Measurements from ENCODE around the gene MMP2. TPM values are rescaled to one million over a fixed set of nuclear protein-coding genes. Genes with fewer than 3 reads are reported as not detected.

Gene MMP2
- total RNA-seq, 1 experiment from 2014 or later = 1.5 TPM

GRCh38 chr16:55540221-55540620 lies 61.2 kb downstream of the MMP2 start:
- no peaks in the 10 kb centered on the region for H3K79me2 ChIP-seq (ENCODE audit: insufficient read depth, low read length)
- BruUV-seq (replicated peaks) = no TSS peak
- no peak overlapping the region for H3K4me2 ChIP-seq (ENCODE audit: low read length)
- H3K9ac ChIP-seq (ENCODE audit: low read length) = no peak overlapping the region
- H3K9me3 ChIP-seq (ENCODE audit: control insufficient read depth in 1 of 2, insufficient read depth in 1 of 2, low read depth in 1 of 2, low read length in 2 of 2) = no peaks in the 10 kb centered on the region
- intact Hi-C loops (cut with micrococcal nuclease) = loop anchor here (5.0 kb wide), 1 partner anchor 302 kb away; no protein-coding TSS in a partner anchor
- ChIA-PET RAD21 (ENCODE audit: low non-redundant PET in 1 of 2, low total read pairs in 2 of 2, uncharacterized antibody in 2 of 2, unreplicated experiment in 2 of 2) (no interaction called here), CTCF (interaction anchor here (1.1 to 2.7 kb wide), 2 partner anchors 9 to 75 kb away, joined by 3 to 20 read pairs; no protein-coding TSS in a partner anchor), POLR2A (no interaction called here)
- DNase-seq (ENCODE audit: low read depth, low spot score) (no peak), ATAC-seq (no peak)
- H4K20me1 ChIP-seq (ENCODE audit: insufficient read depth) = no peaks in the 10 kb centered on the region
- no peaks in the 10 kb centered on the region for H3K27me3 ChIP-seq (ENCODE audit: insufficient read depth, low read length)
- H2AFZ ChIP-seq (ENCODE audit: low read depth, low read length, poor library complexity, severe bottlenecking) = no peak overlapping the region
- no peaks in the 10 kb centered on the region for H3K9me2 ChIP-seq (ENCODE audit: insufficient read depth)
- H3K4me3 ChIP-seq (replicated peaks in 1 of 2; ENCODE audit: low read depth in 1 of 2, low read length in 2 of 2) = no peak overlapping the region
- peaks cover 0 to 5% of the 10 kb centered on the region in 2 experiments; a peak in 1 of 4 replicates for H3K4me1 ChIP-seq (ENCODE audit: control insufficient read depth in 1 of 2, insufficient read depth in 2 of 2, low read length in 2 of 2)
- H3K36me3 ChIP-seq (ENCODE audit: control insufficient read depth in 1 of 2, insufficient read depth in 2 of 2, low read length in 2 of 2) = no peaks in the 10 kb centered on the region; a peak in 1 of 4 replicates
- TF ChIP-seq SRF (IDR thresholded peaks at IDR 0.05; ENCODE audit: low read depth) (no peak), CEBPB (IDR thresholded peaks at IDR 0.05; ENCODE audit: low read depth) (no peak), EZH2phosphoT487 (IDR thresholded peaks at IDR 0.05; ENCODE audit: borderline replicate concordance) (no peak), YY1 (IDR thresholded peaks at IDR 0.05; ENCODE audit: extremely low read depth, insufficient replicate concordance, low read depth, low read length) (no peak)
- no peak overlapping the region for H3K27ac ChIP-seq (ENCODE audit: low read depth, low read length)

DNA sequence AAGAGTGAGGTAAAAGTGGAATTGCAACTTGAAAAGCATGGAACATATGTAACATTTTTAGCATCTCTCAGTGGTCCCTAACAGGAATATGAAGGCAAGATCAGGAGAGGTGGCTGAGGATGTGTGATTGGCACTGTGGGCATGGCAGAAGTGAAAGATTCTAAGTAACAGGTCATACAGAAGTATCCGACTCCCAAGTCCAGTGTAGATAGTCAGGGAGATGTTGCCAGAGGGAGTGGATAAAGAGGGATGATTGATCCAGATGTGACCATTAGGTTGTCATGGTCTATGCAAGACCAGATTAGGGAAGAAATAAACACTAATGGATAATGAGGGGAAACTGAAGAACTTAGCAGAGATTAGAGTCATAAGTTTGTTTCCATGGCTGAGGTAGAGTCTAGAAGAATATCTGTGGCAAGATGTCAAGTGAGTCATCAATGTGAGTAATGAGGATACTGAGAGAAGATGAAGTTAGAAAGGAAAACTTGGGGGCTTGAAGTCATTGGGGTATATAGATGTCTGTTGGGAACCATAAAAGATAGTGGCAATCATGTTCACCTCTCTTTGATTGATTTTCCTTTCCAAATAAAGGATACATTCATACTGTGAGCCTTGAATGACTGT lies 63.6 kb downstream of the MMP2 start:
- Histone ChIP-seq H3K27ac (ENCODE audit: low read depth, low read length) (no peak overlapping the region), H2AFZ (ENCODE audit: low read depth, low read length, poor library complexity, severe bottlenecking) (no peak overlapping the region), H4K20me1 (ENCODE audit: insufficient read depth) (no peaks in the 10 kb centered on the region), H3K27me3 (ENCODE audit: insufficient read depth, low read length) (no peaks in the 10 kb centered on the region), H3K79me2 (ENCODE audit: insufficient read depth, low read length) (no peaks in the 10 kb centered on the region), H3K9ac (ENCODE audit: low read length) (no peak overlapping the region), H3K9me2 (ENCODE audit: insufficient read depth) (no peaks in the 10 kb centered on the region), H3K36me3 (ENCODE audit: control insufficient read depth in 1 of 2, insufficient read depth in 2 of 2, low read length in 2 of 2) (no peaks in the 10 kb centered on the region; a peak in 1 of 4 replicates), H3K4me1 (ENCODE audit: control insufficient read depth in 1 of 2, insufficient read depth in 2 of 2, low read length in 2 of 2) (peaks cover 0 to 5% of the 10 kb centered on the region in 2 experiments; a peak in 1 of 4 replicates), H3K4me3 (replicated peaks in 1 of 2; ENCODE audit: low read depth in 1 of 2, low read length in 2 of 2) (no peak overlapping the region), H3K4me2 (ENCODE audit: low read length) (no peak overlapping the region), H3K9me3 (ENCODE audit: control insufficient read depth in 1 of 2, insufficient read depth in 1 of 2, low read depth in 1 of 2, low read length in 2 of 2) (no peaks in the 10 kb centered on the region)
- ChIA-PET POLR2A (no interaction called here), RAD21 (ENCODE audit: low non-redundant PET in 1 of 2, low total read pairs in 2 of 2, uncharacterized antibody in 2 of 2, unreplicated experiment in 2 of 2) (interaction anchor here in 1 of 2 experiments (1.8 kb wide), 1 partner anchor 78 kb away, joined by 6 read pairs; no protein-coding TSS in a partner anchor), CTCF (no interaction called here)
- ATAC-seq (no peak), DNase-seq (ENCODE audit: low read depth, low spot score) (no peak)
- intact Hi-C loops (cut with micrococcal nuclease) = loop anchor here (1.0 to 5.0 kb wide), 4 partner anchors 48 to 300 kb away; no protein-coding TSS in a partner anchor
- BruUV-seq (replicated peaks) = no TSS peak
- TF ChIP-seq, protein P1, sequence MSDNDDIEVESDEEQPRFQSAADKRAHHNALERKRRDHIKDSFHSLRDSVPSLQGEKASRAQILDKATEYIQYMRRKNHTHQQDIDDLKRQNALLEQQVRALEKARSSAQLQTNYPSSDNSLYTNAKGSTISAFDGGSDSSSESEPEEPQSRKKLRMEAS (IDR thresholded peaks at IDR 0.05) = no peak
- TF ChIP-seq YY1 (IDR thresholded peaks at IDR 0.05; ENCODE audit: extremely low read depth, insufficient replicate concordance, low read depth, low read length) = no peak
- no peak for TF ChIP-seq ZFX (IDR thresholded peaks at IDR 0.05)
- TF ChIP-seq ELF1 (IDR thresholded peaks at IDR 0.05; ENCODE audit: borderline replicate concordance, low read depth) = no peak
- TF ChIP-seq, protein P2, sequence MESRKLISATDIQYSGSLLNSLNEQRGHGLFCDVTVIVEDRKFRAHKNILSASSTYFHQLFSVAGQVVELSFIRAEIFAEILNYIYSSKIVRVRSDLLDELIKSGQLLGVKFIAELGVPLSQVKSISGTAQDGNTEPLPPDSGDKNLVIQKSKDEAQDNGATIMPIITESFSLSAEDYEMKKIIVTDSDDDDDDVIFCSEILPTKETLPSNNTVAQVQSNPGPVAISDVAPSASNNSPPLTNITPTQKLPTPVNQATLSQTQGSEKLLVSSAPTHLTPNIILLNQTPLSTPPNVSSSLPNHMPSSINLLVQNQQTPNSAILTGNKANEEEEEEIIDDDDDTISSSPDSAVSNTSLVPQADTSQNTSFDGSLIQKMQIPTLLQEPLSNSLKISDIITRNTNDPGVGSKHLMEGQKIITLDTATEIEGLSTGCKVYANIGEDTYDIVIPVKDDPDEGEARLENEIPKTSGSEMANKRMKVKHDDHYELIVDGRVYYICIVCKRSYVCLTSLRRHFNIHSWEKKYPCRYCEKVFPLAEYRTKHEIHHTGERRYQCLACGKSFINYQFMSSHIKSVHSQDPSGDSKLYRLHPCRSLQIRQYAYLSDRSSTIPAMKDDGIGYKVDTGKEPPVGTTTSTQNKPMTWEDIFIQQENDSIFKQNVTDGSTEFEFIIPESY (IDR thresholded peaks at IDR 0.05; ENCODE audit: extremely low read depth, insufficient replicate concordance, low read length) = no peak
- no peak for TF ChIP-seq JUND (IDR thresholded peaks at IDR 0.05)
- no peak for TF ChIP-seq EZH2phosphoT487 (IDR thresholded peaks at IDR 0.05; ENCODE audit: borderline replicate concordance)
- no peak for TF ChIP-seq CBX3 (IDR thresholded peaks at IDR 0.05; ENCODE audit: low read depth)
- TF ChIP-seq EGR1 (IDR thresholded peaks at IDR 0.05; ENCODE audit: low read depth) = no peak
- no peak for TF ChIP-seq POLR2AphosphoS5 (IDR thresholded peaks at IDR 0.05; ENCODE audit: low read depth, low read length)
- TF ChIP-seq EZH2 (IDR thresholded peaks at IDR 0.05) = no peak
- TF ChIP-seq, protein P3, sequence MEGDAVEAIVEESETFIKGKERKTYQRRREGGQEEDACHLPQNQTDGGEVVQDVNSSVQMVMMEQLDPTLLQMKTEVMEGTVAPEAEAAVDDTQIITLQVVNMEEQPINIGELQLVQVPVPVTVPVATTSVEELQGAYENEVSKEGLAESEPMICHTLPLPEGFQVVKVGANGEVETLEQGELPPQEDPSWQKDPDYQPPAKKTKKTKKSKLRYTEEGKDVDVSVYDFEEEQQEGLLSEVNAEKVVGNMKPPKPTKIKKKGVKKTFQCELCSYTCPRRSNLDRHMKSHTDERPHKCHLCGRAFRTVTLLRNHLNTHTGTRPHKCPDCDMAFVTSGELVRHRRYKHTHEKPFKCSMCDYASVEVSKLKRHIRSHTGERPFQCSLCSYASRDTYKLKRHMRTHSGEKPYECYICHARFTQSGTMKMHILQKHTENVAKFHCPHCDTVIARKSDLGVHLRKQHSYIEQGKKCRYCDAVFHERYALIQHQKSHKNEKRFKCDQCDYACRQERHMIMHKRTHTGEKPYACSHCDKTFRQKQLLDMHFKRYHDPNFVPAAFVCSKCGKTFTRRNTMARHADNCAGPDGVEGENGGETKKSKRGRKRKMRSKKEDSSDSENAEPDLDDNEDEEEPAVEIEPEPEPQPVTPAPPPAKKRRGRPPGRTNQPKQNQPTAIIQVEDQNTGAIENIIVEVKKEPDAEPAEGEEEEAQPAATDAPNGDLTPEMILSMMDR (IDR thresholded peaks at IDR 0.05 in 2 of 3, conservative IDR thresholded peaks at IDR 0.05 in 1 of 3; ENCODE audit: borderline replicate concordance in 1 of 3, insufficient read depth in 1 of 3, low read depth in 2 of 3, low read length in 2 of 3) = no peak
- TF ChIP-seq SRF (IDR thresholded peaks at IDR 0.05; ENCODE audit: low read depth) = no peak
- no peak for TF ChIP-seq TCF7L2 (IDR thresholded peaks at IDR 0.05; ENCODE audit: borderline replicate concordance, extremely low read depth, insufficient read depth, insufficient read length)
- no peak for TF ChIP-seq FOSL1 (IDR thresholded peaks at IDR 0.05; ENCODE audit: low read depth)
